AG04449 (cell line): ENCODE results near the gene GLTP.
A peak's percentile ranks its signal among the peaks of the same experiment; 100 is the strongest.
"Not testable (repeated sequence)": the region's sequence is repeated elsewhere in the genome, so short reads cannot be mapped to it uniquely, and the experiment has no call there.

Experiments
- CTCF ChIA-PET: fragments of 350-600 bp; formaldehyde crosslinking; extraction: SDS; loops from one replicate; lab custom pipeline; 2021; ENCODE audit warnings: antibody characterized with exemption; lab: Yijun Ruan, JAX
- POLR2A ChIA-PET: fragments of 400-600, 350-600 bp; formaldehyde crosslinking; extraction: SDS; loops from one replicate; lab custom pipeline; 2020; ENCODE audit warnings: antibody characterized with exemption, inconsistent platforms; lab: Yijun Ruan, JAX
- DNase-seq: peaks from one replicate; pipeline ENCODE4 v3.0.0-alpha.2; 2010; ENCODE audit warnings: low read depth, low spot score
- H3K4me3 ChIP-seq: 2 replicates; pipeline ENCODE4 v1.5.1; 2011; ENCODE audit warnings: low read depth, mild to moderate bottlenecking, control low read depth, low read length
- TF ChIP-seq, protein P1 (sequence below): IDR thresholded peaks from one replicate; pipeline ENCODE4 v1.5.1; 2011; ENCODE audit warnings: mild to moderate bottlenecking, moderate library complexity, low read length, control low read depth, inconsistent platforms; ENCODE audit not compliant: insufficient read depth; ENCODE audit errors: missing control alignments

Gene GLTP, protein sequence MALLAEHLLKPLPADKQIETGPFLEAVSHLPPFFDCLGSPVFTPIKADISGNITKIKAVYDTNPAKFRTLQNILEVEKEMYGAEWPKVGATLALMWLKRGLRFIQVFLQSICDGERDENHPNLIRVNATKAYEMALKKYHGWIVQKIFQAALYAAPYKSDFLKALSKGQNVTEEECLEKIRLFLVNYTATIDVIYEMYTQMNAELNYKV

DNA sequence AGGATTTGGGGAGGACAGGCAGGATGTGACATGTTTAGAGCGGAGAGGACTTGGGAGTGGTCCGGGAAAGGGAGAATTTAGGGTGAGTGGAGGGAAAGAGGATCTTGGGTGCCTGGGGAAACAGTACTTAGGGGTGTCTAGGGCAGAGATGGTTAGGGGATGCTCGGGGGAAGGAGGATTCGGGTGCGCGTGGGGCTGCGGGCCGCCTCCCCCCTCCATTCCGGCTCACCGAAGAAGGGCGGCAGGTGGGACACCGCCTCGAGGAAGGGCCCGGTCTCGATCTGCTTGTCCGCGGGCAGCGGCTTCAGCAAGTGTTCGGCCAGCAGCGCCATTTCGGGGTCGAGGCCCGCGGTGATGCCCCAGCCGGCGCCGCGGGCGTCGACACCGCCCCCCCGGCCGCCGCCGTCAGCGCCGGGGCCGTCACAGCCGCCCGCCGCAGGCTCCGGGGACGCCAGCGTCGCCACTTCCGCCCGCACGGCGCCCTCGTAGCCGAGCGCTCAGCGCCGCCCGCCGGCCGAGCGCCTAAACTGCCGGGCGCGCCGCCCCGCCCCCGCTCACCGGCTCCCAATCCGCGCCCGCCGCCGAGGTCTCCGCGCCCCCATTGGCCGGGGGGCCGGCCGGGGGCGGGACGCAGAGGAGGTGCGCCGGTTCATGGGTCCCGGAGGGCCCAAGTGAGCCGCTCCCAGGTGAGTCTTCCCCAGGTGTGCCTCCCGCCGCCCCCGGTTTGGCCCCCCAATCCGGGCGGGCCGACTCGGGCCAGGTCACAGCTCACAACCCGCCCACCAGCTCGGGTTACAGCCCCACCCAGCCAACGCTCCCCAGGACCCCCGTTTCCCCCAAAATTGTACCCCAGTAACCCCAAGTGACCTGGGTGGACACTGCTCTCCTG is at the start of gene GLTP:
TSS of gene GLTP (minus strand) at position 499 of the 889 bp plus-strand sequence. CDS start at position 332, 167 bp downstream.
- peak within 1 kb of the TSS; percentile 68 for H3K4me3 ChIP-seq
- CTCF ChIA-PET, result interaction anchor here (0.9 to 3.9 kb wide), 4 partner anchors 27 to 76 kb away, joined by 3 to 20 read pairs (median 15); no protein-coding TSS in a partner anchor
- POLR2A ChIA-PET, result no interaction called here
- DNase-seq, result no peak
- TF ChIP-seq, protein P1, sequence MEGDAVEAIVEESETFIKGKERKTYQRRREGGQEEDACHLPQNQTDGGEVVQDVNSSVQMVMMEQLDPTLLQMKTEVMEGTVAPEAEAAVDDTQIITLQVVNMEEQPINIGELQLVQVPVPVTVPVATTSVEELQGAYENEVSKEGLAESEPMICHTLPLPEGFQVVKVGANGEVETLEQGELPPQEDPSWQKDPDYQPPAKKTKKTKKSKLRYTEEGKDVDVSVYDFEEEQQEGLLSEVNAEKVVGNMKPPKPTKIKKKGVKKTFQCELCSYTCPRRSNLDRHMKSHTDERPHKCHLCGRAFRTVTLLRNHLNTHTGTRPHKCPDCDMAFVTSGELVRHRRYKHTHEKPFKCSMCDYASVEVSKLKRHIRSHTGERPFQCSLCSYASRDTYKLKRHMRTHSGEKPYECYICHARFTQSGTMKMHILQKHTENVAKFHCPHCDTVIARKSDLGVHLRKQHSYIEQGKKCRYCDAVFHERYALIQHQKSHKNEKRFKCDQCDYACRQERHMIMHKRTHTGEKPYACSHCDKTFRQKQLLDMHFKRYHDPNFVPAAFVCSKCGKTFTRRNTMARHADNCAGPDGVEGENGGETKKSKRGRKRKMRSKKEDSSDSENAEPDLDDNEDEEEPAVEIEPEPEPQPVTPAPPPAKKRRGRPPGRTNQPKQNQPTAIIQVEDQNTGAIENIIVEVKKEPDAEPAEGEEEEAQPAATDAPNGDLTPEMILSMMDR, result peak; percentile 51

DNA sequence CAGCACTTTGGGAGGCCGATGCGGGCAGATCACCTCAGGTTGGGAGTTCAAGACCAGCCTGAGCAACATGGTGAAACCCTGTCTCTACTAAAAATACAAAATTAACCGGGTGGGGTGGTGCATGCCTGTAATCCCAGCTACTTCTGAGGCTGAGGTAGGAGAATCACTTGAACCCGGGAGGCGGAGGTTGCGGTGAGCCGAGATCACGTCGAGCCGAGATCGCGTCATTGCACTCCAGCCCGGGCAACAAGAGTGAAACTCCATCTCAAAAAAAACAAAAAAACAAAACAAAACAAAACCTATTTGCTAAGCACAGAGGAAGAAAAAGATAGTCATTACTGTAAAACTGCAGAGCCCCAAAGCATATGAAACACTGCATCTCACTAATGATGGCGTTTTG is 49.0 kb upstream of the GLTP start:
- DNase-seq, H3K4me3 ChIP-seq, POLR2A ChIA-PET: not testable (repeated sequence)
- CTCF ChIA-PET, result interaction anchor here (0.6 to 12.6 kb wide), 8 partner anchors 9 to 125 kb away, joined by 3 to 159 read pairs (median 6); no protein-coding TSS in a partner anchor

DNA sequence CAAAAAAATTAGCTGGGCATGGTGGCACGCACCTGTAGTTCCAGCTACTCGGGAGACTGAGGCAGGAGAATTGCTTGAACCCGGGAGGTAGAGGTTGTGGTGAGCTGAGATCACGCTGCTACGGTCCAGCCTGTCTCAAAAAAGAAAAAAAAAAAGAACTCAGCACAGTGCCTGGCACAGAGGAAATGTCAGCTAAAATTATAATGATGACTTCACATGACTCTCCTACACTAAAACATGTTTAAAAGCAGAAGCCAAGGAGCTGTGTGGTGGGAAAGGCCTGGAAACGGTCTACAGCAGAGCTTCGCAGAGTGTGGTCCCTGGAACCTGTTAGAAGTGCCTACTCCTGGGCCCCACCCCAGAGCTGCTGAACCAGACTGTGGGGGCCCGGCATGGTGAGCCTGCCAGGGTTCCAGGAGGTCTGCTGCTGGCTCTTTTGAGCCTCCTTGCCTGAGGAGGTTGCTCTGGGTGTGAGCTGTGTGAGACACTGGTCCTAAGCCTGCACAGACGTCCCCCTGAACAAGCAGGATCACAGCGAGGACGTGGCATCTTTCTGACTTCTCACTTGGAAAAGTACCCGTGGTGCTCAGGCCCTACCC is 47.8 kb upstream of the GLTP start:
- DNase-seq, result no peak
- H3K4me3 ChIP-seq, result no peak overlapping the region
- TF ChIP-seq, protein P1, result no peak
- CTCF ChIA-PET, result interaction anchor here (0.8 to 12.6 kb wide), 15 partner anchors 11 to 153 kb away, joined by 3 to 159 read pairs (median 5); partner anchors contain the start of gene TCHP
- POLR2A ChIA-PET, result no interaction called here

DNA sequence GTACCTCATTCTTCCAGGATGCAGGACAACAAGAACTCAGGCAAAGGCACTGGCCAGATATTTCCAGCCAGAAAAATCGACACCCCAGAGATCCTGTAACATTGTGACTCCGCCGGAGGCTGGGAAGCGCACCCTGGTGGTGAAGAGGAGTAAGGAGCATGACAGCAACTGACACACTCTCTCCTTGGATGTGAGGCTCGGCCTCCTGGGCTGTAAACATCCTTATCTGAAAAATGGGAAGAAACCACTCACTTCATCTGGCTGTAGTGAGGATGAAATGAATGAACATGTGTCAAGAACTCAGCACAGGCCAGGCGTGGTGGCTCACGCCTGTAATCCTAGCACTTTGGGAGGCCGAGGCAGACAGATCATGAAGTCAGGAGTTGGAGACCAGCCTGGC is 47.3 kb upstream of the GLTP start:
- CTCF ChIA-PET, result interaction anchor here (0.8 to 12.6 kb wide), 16 partner anchors 10 to 153 kb away, joined by 3 to 159 read pairs (median 4); partner anchors contain the start of gene TCHP
- POLR2A ChIA-PET, result no interaction called here
- no peak for DNase-seq

DNA sequence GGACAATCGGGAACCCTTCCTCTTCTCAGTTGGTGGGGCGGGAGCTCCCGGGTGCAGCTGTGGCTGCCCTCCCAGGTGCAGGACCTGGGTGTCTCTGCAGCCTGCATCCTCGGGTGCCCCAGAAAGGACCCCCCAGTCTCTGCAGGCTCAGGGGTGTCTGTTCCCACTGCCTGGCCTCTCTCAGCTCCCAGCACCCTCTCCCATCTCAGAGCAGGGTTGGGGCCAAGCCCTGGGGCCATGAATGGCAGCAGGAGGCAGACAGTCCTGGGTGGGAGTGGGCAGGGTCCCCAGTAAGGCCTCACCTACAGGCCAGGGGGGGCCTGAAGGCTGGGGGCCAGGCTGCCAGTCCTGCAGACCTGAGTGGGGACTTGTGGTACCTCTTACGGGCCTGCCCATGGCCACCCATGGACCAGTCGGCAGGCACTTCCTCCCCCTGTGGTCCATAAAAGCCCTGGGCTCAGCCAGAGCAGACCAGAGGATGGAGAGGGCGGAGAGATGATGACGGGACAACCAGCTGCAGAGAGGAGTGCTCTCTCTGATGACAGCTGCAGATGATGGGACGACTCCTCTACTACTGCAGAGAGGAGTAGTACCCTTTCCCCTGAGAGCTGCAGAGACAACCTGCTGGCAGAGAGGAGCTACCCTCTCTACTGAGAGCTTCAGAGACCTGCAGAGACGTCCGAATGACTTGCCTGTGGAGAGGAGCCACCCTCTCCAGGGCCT is 46.3 kb upstream of the GLTP start:
- DNase-seq, result no peak
- H3K4me3 ChIP-seq, result no peak overlapping the region
- CTCF ChIA-PET, result interaction anchor here (0.7 to 12.6 kb wide), 10 partner anchors 11 to 73 kb away, joined by 3 to 159 read pairs (median 4); no protein-coding TSS in a partner anchor
- TF ChIP-seq, protein P1, result no peak
- POLR2A ChIA-PET, result no interaction called here

More for the DNA sequence above, 47.3 kb upstream of the GLTP start:
- no peak overlapping the region for H3K4me3 ChIP-seq
- TF ChIP-seq, protein P1, result peak; percentile 75

DNA sequence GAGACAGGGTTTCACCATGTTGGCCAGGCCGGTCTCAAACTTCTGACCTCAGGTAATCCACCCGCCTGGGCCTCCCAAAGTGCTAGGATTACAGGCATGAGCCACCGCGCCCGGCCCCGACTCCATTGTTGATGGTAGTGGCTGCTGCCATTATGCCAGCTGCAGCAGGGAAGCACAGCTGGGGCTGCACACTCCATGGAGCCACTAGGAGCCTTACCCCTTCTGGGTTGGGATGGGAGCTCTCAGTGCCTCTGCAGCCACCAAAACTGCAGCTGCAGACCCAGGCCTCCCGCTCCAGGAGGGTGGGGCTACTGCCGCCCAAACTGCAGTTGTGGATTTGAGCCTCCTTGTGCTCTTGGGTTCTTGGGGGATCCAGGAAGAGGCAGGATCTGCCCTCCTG is 45.7 kb upstream of the GLTP start:
- ChIA-PET POLR2A (no interaction called here), CTCF (interaction anchor here (1.2 to 12.6 kb wide), 6 partner anchors 10 to 73 kb away, joined by 3 to 159 read pairs (median 5); no protein-coding TSS in a partner anchor)
- TF ChIP-seq, protein P1, result no peak
- no peak for DNase-seq
- no peak overlapping the region for H3K4me3 ChIP-seq
